Stimulated activated CD4-positive, alpha-beta T cell treated with anti-CD3 and anti-CD28 coated beads, Interleukin-4, amount 100 ng/mL, for 48 hours (primary cell): ENCODE data around the gene HIPK2.

Experiments used
- DNase-seq, 2 donors: peaks; one replicate each; pipeline ENCODE4 v3.0.0-alpha.2; 2020; ENCODE audit warnings: low read depth in 2 of 2

The HIPK2 gene

GRCh38 chr7:139538881-139539635 is 238.7 kb downstream of the HIPK2 start:
- DNase-seq: no peak

GRCh38 chr7:139536152-139536551 is 241.6 kb downstream of the HIPK2 start:
- DNase-seq: no peak

DNA sequence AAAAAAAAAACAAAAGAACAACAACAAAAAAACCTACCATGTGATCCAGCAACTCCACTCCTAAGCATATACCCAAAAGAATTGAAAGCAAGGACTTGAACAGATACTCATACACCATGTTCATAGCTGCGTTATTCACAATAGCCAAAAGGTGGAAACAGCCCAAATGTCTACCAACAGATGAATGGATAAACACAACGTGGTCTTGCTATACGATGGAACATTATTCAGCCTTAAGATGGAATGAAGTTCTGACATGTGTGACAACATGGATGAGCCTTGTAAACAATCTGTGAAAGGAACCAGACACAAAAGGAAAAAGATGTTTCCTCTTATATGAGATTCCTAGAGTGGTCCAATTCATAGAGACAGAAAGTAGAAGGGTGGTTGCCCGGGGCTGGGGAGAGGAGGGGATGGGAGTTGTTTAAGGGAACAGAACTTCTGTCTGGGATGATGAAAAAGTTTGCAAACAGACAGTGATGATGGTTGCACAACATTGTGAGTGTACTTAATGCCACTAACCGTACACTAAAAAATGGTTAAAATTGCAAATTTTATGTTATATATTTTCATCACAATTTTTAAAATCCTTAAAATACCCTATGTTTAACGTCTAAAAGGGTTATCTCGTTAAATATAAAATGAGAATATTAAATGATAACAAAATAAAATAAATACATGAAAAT is 242.7 kb downstream of the HIPK2 start:
- no peak for DNase-seq

DNA sequence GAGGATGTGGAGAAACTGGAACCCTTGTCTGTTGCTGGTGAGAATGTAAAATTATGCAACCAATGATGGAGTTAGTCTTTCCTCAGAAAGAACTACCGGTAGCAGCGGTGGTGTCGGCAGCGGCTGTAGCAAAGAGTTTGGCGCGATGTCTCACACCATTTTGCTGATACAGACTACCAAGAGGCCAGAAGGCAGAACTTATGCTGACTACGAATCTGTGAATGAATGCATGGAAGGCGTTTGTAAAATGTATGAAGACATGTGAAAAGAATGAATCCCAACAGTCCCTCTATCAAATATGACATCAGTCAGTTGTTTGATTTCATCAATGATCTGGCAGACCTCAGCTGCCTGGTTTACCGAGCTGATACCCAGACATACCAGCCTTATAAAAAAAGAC is 243.7 kb downstream of the HIPK2 start:
- no peak for DNase-seq

- no peak for DNase-seq
Measured at GRCh38 chr7:139532636-139533155, 245.1 kb downstream of the HIPK2 start.

DNA sequence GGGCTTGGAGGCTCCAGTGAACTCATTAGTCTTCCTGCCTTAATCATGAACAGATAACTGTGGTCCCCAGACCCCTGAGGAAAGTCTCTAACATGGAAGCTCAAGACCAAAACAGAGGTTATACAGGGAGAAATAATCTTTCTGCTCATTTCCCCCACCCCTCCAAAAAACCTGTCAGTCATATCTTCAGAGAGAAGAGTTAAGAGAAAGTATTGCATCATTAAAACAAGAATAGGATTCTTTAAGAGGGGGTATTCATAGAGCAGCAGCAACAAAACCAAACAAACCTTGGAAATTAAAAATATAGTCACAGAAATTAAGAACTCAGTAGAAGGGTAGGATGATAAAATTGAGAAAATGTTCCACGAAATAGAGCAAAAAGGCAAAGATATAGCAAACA is 246.7 kb downstream of the HIPK2 start:
- no peak for DNase-seq

GRCh38 chr7:139526578-139527544 is 250.9 kb downstream of the HIPK2 start:
- no peak for DNase-seq

- DNase-seq: no peak
Measured at GRCh38 chr7:139525750-139526149, 252.0 kb downstream of the HIPK2 start.

GRCh38 chr7:139525239-139525638 is 252.6 kb downstream of the HIPK2 start:
- DNase-seq: no peak

- DNase-seq: no peak
Measured at GRCh38 chr7:139523968-139524815, 253.6 kb downstream of the HIPK2 start.

- peak in 1 of 2 donors; percentile 14 for DNase-seq
Measured at GRCh38 chr7:139523199-139523941, 254.4 kb downstream of the HIPK2 start, which contains the start of gene CLEC2L. Gene CLEC2L, plus strand, starts transcription at chr7:139523685. Its CDS starts 243 bp downstream, at chr7:139523928.

DNA sequence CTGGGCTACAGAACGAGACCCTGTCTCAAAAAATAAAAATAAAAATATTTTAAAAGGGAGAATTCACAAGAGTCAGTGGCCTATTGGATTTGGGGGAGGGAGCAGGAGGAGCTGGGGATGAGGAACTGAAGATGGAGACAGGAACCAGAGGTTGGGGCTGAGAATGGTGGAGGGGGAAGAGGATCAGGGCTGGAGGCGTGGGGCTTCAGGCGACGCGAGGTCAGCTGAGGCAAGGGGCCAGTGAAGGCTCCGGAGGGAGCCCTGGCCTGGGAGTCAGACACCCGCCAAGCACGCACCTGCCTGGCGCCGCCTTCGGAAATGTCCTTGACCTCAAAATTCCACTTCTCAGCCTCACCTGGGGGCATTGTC is 255.0 kb downstream of the HIPK2 start:
- DNase-seq: no peak

DNA sequence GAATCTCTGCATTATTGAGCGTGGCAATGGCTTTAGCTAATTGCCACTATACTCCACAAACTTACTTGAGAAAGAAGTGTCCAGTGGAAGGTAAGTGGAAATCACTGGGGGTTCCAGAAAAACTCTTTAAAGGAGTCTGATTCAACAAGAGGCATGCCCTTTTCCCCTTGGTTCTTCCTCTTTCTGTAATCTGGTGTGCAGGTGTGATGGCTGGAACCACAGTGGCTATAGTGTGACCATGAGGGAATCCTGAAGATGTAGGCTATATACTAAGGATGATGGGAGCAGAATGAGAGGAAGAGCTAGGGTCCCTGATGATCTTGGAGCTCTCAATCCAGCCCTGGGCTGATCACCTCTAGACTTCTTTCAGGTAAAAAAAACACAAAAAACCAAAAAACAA is 256.4 kb downstream of the HIPK2 start:
- no peak for DNase-seq

DNA sequence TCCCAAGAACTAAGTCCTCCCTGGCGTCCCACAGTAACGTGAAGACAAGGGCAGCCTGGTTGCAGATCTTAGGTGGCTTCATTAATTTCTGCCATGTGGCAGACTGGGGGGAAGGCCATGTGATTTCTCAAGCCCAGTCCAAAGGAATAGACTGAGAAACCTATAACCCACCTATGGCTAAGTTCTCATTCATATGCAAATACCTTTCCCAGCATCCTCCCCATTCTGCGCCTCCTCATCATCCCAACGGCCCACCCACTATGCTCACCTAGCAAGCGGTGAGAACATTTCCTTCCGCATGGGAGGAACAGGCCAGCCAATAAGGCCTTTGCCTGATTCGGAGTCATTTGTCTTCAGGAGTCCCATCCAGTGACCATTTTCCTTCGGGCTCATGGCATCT is 262.5 kb downstream of the HIPK2 start:
- DNase-seq: no peak
